CD1c-positive myeloid dendritic cell (primary cell): ENCODE measurements around the gene CDKN1C.

ENCODE experiments used
- DNase-seq: peaks from one replicate; pipeline ENCODE4 v3.0.0-alpha.2; 2016; ENCODE audit errors: extremely low spot score

The CDKN1C gene

DNA sequence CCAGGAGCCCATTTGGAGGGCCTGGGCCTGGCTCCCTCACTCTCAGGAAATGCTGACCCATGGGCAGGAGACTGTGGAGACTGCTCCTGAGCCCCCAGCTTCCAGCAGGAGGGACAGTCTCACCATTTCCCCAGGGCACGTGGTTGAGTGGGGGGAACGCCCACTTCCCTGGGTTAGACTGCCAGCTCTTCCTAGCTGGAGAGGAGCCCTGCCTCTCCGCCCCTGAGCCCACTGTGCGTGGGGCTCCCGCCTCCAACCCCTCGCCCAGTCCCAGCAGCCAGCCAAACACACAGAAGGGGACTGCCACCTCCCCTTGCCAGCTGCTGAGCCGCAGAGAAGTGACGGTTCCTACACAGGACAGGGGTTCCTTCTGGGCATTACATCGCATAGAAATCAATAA is 37.1 kb downstream of the CDKN1C start:
- DNase-seq, result no peak

DNA sequence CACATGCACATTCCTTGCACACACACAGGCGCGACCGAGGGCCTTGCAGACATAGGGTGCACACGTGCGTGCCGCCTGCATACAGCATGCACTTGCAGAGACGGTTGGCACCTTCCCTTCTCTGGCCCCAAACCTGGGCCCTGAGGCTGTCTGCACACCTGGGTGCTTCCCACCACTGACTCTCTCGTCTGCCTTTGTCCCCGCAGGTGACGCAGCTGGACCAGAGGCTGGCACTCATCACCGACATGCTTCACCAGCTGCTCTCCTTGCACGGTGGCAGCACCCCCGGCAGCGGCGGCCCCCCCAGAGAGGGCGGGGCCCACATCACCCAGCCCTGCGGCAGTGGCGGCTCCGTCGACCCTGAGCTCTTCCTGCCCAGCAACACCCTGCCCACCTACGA is 38.0 kb downstream of the CDKN1C start:
- no peak for DNase-seq

DNA sequence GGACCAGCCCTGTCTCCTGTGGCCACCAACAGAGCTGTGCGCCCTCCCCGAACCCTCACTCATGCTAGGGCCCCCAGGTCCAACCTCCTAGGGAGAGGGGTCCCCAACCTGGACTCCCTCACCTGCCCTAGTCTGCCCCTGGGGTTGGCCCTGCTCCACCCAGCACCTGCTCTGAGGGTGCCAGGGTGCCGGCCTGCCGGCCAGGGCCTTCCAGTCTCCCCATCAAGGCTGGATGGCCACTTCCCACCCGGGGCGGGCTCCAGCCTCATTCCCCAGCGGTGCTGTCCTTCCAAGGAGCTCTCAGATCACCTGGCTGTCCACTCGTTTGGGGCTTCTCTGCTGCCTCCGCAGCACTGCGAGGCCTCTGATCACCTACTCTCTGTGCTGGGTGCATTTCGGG is 39.1 kb downstream of the CDKN1C start:
- no peak for DNase-seq

DNA sequence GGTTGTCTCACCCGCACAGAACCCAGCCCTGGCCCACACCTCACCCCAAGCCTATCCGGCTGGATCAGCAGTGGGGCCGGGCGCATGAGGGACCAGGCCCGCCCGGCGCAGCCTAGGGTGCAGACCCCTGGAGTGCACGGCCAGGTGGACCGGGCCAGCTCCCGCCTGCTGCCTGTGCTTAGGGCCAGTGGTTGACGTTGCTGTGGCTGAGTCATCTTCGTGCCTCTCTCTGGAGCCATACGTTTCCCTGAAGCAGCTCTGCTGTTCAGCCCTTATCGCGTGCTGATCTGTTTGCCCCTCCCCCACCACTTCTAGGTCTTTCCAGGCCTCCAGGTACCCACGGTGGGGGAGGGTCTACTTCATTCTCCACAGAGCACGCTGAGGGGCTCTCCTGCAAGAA is 39.5 kb downstream of the CDKN1C start:
- DNase-seq, result no peak

DNA sequence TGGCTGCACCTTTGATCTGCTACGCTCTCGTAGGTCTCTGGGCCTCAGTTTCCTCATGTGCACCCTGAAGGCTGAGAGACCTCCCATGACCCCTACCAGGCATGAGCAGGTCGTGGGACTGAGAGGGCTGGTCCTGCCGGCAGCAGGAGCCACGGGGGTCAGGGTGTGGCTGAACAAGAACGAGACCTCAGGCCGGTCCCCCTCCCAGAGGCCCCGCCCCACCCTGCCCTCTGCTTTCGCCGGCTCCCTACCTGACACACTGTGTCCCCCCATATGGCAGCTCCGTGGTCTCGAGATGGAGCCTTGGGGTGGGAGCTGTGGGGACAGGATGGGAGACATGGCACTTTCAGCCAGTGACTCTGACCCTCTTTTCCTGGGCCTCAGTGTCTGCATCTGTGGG is 40.6 kb downstream of the CDKN1C start:
- no peak for DNase-seq

DNA sequence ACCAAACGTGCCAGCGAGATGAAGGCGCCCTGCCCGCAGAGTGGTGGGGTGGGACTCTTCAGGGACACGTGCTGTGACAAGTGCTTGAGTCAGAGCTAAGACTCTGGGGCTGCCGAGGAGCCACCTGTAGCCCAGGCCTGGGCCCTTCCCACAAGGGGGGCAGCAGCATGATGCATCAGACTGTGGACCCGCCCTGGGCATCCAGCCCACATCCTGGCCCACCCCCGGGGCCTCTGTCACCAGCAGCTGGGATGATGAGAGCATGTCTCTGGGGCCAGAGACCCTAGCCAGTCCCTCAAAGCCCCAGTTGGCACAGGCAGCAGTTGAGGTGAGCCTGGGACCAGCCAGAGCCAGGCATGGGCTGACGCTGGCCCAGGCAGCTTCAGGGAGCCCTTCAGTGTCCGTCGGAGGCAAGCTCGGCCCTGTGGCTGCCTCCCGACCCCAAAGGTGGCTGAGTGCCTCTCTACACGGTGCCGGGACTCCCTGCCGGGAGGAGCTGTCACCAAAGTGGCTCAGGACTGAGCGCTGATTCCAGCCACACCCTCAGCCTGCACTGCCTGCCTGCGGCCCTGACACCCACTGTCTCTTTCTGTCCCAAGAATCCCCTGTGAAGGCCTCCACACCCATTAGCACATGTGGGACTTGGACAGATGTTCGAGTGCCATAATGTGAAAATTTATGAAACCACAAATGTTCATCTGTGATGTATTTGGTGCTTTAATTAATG is 41.3 kb downstream of the CDKN1C start:
- DNase-seq, result no peak

DNA sequence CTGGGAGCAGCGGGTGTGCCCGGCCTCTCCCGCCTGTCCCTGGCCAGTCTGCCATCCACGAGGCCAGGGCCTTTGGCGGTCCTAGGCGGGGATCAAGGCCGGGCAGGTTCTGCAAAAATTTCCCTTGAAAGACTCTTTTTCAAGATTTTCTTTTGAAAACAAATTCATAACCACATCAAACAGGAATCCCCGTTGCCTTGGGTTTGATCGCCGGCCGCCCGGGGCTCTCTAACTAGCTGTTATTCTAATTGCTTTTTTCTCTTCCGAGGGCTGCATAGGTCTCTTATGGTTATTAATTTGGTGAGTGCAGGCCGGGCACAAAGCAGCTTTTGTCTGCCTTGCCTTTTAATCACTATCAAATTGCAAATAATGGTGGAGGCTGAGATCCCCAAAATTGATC is 42.0 kb downstream of the CDKN1C start:
- DNase-seq, result no peak

DNA sequence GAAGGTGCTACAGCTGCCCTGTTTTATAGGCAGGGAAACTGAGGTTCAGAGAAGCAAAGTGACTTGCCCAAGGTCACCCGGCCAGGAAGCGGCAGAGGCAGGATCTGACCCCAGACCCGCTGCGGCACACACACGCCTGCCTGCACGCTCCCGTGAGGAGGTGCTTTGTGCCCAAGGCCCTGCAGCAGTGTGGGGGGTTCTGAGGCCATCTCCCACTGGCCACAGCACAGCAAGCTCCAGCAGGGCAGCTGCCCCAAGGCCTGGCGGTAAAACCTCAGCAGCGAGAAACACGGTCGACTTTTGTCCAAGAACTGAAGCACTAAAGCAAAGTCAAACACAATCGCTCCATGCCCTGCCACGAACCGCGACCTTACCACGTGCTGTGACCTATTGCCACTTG is 42.7 kb downstream of the CDKN1C start:
- no peak for DNase-seq

DNA sequence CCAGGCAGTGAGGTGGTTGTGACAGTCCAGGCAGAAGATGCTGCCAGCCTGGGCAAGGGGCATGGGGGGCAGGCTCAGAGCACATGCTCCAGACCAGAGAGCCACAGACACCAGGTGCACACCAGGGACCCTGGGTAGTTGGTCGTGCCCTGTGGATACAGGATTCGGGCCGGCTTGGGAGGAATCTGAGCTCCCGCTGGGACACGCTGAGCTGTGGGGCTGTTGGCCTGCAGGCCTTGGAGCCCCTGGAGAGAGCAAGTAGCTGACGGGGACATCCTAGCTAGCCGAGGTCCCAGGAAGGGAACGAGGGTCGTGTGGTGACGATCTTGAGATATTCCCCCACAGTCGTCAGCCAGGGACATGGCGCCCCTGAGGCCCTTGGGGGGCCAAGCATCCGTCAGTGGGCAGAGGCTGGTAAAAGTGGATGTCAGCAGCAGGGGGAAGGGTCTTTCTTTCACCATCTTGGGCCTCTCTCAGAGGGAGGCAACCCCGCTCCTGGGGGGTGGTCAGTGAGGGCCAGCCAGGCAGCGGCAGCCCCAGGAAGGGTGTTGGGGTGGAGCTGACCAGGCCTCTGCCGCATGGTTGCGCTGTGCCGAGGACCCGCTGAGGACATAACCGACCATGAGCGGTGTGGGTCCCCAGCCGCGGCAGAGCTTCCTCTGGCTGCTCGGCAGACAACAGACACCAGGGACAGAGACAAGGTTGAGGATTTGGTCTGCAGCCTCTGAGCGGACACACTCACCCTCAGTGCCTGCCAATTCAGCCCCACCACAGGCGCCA is 44.0 kb downstream of the CDKN1C start:
- no peak for DNase-seq

DNA sequence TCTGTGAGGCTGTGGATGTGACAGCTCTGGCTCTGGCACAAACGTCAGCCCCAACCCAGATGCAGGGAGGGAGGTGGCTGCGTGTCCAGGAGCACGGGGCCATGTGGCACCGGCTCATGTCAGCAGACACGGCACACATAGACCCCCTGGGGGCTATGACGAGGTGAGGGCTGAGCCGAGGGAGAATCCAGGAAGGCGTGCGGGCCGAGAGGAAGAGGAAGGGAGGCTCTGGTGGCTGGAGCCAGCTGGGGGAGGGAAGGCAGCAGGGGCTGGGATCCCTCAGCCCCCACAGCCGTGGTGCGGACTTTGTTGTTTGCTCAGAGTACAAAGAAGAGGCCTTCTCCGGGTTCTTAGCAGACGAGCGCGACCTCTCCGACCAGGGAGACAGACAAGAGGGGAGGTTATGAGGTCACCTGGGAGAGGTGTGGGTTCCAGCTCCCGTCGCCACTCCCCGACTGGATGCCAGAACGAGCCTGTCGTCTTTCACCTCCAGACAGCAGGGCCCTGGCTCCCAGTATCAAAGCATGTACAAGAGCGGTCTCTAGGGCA is 46.1 kb downstream of the CDKN1C start:
- DNase-seq, result no peak

DNA sequence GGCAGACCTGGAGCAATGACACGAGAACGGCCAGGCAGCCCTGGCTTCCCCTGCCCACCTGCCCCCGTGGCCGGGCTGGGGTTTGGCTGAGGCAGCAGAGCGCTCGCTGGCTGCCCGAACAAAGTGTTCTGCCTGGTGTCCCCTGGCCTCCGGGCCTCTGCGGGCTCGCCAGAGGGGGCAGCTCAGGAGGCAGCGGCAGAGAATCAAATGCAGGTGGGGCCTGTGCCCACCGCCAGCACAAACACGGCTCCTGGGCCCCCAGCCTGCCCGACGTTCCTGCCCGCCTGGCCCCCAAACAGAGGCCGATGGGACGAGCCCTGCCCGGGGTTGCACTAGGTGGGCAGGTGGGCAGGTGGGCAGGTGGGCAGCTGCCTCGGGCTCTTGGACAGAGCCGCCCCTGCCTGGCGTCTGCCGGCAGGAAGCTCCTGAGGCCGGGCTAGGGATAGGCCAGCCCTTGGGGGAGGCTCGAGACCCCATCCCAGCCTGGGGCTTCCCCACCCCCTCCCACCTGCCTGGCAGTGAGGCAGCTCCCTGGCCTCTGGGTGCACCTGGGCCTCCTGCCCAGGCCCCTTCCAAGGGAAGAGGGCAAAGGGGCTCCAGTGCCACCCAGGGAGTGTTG is 46.8 kb downstream of the CDKN1C start:
- DNase-seq, result no peak

DNA sequence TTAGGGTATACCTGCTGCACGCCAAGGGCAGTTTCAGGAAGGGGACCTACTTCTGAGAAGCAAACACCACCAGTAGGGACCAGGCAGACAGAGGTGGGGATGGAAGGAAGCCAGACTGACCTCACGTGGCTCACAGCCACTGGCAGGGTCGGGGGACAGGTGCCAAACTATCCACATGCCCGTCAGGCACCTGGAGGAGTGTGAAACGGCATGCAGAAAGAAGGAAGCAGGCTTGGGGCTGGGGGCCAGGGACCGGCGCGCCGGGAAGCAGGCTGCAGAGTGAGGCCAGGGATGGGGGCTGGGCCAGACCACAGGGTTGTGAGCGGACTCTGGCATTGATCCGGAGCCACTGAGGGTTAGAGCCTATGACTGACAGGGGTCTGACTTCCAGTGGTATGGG is 47.5 kb downstream of the CDKN1C start:
- DNase-seq, result no peak

DNA sequence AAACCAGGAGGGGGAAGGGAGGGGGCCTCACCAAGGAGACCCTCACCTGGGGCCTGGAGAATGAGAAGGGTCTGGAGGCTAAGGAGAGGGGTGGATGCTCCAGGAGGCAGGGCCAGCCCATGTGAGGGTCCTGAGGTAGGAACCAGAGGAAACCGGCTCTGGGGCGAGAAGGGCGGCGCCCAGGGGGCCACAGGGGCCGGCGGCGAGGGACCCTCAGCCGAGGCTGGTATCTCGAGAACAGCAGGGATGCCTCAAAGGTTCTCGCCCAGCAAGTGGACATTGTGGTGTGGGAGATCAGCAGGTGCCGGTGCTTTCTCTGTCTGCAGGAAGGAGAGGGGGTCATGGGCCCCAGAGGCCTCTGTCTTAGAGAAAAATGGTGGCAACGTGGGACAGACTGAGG is 47.9 kb downstream of the CDKN1C start:
- no peak for DNase-seq

DNA sequence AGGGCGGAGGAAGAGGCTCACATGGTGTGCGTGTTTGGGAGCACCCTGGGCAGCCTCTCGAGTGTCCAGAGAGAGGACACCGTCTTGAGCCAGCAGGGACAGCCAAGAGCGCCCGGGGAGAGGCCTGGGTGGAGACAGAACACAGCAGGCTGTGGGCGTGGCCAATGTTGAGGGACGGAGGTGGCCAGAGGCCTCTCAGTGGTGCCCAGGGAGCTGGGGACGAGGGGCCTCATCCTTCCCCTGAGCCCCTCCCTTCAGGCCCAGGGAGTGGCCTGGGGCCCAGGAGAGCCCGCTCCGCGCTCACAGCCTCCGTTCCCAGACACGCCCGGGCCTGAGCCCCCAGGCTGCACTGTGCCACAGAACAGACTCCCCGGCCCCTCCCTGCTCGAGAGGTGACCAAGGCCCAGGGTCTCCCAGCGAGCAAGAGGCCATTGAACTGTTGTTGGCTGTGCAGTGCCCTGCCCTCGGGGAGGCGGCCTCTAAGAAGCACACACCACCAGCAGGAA is 48.4 kb downstream of the CDKN1C start:
- DNase-seq, result peak; percentile 9

DNA sequence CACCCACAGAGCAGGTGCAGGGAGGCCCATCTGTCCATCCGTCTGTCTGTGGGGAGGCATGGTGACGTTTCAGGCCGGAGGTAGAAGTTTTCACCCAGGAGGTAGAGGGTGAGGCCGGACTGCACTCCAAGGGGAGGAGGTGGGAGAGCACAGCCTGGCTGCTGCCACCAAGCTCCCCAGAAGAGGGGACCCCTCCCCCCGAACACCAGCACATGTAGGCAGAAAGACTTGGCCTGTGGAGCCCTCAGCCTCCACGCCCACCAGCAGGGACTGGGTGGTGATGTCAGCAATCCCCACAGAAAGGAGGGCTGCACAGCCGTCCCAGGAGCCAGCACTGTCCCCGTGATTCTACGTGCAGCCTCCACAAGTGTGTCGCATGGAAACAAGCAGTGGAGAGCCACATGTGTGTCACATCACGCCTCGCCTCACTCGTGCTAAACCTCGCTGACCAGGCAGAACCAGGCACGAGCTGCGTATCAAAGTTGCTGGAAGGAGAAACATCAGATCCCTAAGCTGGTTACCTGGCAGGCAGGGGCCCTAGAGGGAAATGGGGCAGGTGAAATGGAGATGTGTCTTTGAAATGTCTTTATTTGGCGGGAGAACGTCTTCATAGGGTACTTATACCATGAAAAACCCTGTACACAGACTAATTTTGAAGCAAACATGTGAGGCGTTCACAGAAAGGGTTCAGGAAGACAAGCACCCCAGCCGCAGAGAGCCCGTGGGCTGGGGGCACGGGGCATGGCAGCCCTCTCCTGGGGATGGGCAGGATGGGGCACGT is 49.1 kb downstream of the CDKN1C start:
- DNase-seq, result no peak

DNA sequence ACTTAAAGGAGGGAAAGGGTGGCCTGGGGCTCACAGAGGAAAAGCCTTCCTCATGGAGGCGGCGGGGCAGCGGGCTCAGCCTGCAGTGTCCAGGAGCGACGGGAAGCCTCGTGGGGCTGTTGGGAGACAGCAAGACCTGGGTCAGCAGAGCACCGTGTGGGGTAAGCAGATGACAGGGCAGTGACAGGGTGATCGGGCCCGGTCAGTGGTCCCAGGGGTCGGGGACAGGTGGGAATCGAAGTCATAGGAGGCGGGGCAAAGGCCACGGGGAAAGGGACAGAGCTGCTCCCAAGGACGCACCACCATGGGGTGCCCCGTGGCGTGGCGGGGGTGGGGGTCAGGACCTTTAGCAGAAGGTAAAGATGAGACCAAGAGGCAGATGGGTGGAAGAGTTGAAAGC is 49.8 kb downstream of the CDKN1C start:
- no peak for DNase-seq

DNA sequence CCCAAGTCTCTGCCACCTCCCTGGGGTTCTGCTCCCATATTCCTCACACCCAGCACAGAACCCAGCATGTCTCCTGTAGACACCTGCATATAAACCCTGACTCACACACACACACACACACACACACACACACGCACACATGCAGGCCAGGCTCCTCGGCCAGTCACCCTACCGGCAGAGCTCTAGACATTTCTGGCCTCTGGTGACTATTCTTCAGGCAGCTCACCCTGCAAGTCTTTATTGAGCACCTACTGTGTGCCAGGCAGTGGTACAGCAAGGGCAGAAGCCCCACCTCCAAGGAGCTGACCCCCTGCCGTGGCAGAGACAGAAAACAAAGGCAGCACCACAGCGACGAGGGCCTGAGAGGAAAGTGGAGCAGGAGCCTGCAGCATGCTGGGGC is 50.3 kb downstream of the CDKN1C start:
- no peak for DNase-seq

DNA sequence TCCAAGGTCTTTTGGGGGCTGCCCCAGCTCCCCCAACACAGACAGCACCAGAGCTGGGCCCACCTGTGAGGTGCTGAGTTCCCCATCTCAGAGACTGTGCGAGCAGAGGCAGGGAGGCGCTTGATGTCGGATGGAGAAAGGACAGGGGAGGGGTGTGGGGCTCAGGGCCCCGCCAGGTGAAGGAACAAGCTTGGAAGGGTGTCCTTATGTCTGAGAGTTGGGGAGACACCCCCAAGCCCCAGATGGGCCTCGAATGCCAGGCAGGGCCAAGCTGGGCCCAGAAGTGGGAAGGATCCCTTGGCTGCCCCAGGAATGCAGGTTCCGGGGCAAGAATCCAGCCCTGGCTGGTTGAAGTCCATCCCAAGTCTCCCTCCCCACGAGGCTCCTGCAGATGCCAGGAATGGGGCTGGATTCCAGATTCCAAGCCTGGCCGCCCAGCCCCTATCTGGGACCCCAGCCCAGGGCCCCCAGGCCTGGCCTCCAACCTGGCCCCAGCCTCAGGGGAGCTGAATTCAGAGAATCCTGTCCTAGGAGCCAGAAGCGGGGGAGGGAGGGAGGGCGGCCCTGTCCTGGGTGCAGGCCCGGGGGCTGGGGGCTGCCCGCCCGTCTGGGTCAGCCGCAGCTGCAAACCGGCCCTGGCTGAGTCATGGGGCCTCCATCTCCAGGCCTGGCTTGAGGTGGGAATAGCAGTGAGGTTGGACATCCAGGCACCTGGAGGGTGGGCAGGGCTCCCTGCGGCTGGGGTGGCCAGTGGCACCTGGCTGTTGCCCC is 50.9 kb downstream of the CDKN1C start:
- DNase-seq, result no peak

DNA sequence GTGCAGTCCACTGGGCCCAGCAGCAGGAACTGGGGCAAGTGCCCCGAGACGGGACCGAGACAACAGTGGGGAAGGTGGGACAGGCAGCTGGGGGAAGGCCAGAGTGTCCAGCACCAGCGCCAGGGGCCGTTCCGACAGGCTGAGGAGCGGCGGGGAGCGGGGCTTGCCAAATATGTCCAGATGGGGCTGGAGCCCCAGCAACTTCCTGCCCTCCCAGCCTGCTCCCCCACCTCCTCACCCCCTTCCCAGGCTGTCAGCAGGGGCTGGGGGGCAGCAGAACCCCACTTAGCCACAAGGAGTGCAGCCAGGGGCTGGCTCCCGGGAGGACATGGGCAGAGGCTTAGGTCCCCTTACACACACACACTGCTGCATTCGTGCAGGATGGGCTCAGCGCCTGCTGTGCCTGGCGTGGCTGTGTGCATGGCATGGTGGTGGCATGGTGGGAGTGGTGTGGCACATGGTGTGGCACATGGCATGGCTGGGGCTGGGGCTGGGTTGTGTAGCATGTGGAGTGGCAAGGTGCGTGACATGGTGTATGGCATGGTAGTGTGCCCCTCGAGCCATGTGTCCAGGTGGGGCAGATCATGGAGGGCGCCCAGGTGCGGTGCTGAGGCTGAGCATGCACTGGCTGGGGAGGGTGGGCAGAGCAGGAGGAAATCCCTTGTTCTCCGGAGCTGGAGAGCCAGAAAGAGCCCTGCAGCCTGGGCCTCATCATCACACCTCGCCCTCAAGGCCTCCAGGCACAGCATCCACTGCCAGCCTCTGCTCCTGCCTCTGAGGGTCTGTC is 51.7 kb downstream of the CDKN1C start:
- DNase-seq, result no peak
